SU-DHL-6 (cell line): Measurements from ENCODE around the gene NCAPG.

Experiments
- H2AFZ ChIP-seq: fragments of 200-600 bp; sonication (generic); 2 replicates; pipeline ENCODE4 v1.6.1; 2014; ENCODE audit warnings: low read depth, mild to moderate bottlenecking, moderate library complexity, mixed read lengths, antibody characterized with exemption, low read length; ENCODE audit not compliant: severe bottlenecking
- H3F3A ChIP-seq: fragments of 200-600 bp; shearing (Covaris generic); 2 replicates; pipeline ENCODE4 v1.6.0; 2016; ENCODE audit warnings: antibody characterized with exemption, mild to moderate bottlenecking; ENCODE audit not compliant: insufficient read depth
- H3K27ac ChIP-seq: fragments of 200-600 bp; sonication (generic); 2 replicates; pipeline ENCODE4 v1.5.1; 2016; ENCODE audit warnings: low read depth, mild to moderate bottlenecking, low read length, moderate library complexity, mixed read lengths
- H3K27me3 ChIP-seq: fragments of 200-600 bp; sonication (generic), shearing (Covaris generic); 2 replicates; pipeline ENCODE4 v1.6.0; 2014; ENCODE audit warnings: mild to moderate bottlenecking, low read length
- H3K36me3 ChIP-seq: fragments of 200-600 bp; sonication (generic); 2 replicates; pipeline ENCODE4 v1.6.1; 2014; ENCODE audit warnings: mild to moderate bottlenecking, low read length, mixed read lengths
- H3K4me2 ChIP-seq: fragments of 300-600, 200-600 bp; shearing (Covaris generic), sonication (generic); 2 replicates; pipeline ENCODE4 v1.6.0; 2014; ENCODE audit warnings: low read length, low read depth, mild to moderate bottlenecking; ENCODE audit not compliant: poor library complexity, severe bottlenecking
- H3K4me3 ChIP-seq: fragments of 200-600 bp; sonication (generic); 2 replicates; pipeline ENCODE4 v1.5.1; 2014; ENCODE audit warnings: antibody characterized with exemption, low read length, mild to moderate bottlenecking, mixed read lengths; ENCODE audit not compliant: insufficient read depth, poor library complexity, severe bottlenecking
- H3K79me2 ChIP-seq: fragments of 200-600 bp; sonication (generic); 2 replicates; pipeline ENCODE4 v1.6.1; 2014; ENCODE audit warnings: mild to moderate bottlenecking, low read length, moderate library complexity; ENCODE audit not compliant: insufficient read depth
- H3K9ac ChIP-seq: fragments of 200-600 bp; sonication (generic); 2 replicates; pipeline ENCODE4 v1.7.0; 2014; ENCODE audit warnings: mild to moderate bottlenecking, low read length
- H3K9me2 ChIP-seq: fragments of 200-600 bp; sonication (generic); replicated peaks from 2 replicates; pipeline ENCODE4 v1.6.1; 2014; ENCODE audit warnings: low read length; ENCODE audit not compliant: insufficient read depth
- H3K9me3 ChIP-seq: fragments of 200-600 bp; sonication (generic); 2 replicates; pipeline ENCODE4 v1.6.1; 2014; ENCODE audit warnings: low read length, mixed read lengths; ENCODE audit not compliant: insufficient read depth
- H4K20me1 ChIP-seq: fragments of 200-600 bp; sonication (generic); 2 replicates; pipeline ENCODE4 v1.6.1; 2014; ENCODE audit warnings: low read depth, mild to moderate bottlenecking, antibody characterized with exemption, low read length, moderate library complexity, mixed read lengths
- EZH2phosphoT487 ChIP-seq: fragments of 200-600 bp; sonication (generic), shearing (Covaris generic); conservative IDR thresholded peaks from 2 replicates; pipeline ENCODE4 v1.6.1; 2018; ENCODE audit warnings: mild to moderate bottlenecking, antibody characterized with exemption, low read length, moderate library complexity, mixed read lengths
- TF ChIP-seq, protein P1 (sequence below): fragments of 200-600 bp; sonication (generic); IDR thresholded peaks from one replicate; pipeline ENCODE4 v1.5.1; 2017; ENCODE audit warnings: antibody characterized with exemption, mild to moderate bottlenecking, low read length, moderate library complexity; ENCODE audit not compliant: insufficient read depth, poor library complexity, severe bottlenecking

NCAPG gene

DNA sequence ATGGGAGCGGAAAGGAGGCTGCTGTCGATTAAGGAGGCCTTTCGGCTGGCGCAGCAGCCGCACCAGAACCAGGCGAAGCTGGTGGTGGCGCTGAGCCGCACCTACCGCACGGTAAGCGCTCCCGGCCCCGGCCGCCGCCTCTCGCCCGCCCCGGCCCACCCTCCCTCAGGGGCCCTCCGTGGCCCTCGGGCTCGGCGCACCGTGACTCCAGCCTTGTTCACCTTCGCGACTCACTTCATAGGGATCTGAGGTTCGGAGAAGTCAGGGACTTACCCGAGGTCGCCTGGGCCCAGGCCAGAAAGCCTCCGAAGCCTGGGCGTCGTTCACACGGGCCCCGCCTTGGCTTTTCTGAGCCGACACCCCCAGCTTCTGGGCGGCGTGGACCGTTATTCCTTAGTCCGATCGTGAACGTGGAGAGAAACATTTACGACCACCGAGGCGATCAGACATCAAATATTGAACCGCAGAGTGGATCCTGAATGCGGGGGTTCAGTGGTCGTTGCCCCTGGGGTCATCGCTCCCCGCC, 362 bp downstream of the NCAPG start:
- no peak for TF ChIP-seq EZH2phosphoT487
- TF ChIP-seq, protein P1, sequence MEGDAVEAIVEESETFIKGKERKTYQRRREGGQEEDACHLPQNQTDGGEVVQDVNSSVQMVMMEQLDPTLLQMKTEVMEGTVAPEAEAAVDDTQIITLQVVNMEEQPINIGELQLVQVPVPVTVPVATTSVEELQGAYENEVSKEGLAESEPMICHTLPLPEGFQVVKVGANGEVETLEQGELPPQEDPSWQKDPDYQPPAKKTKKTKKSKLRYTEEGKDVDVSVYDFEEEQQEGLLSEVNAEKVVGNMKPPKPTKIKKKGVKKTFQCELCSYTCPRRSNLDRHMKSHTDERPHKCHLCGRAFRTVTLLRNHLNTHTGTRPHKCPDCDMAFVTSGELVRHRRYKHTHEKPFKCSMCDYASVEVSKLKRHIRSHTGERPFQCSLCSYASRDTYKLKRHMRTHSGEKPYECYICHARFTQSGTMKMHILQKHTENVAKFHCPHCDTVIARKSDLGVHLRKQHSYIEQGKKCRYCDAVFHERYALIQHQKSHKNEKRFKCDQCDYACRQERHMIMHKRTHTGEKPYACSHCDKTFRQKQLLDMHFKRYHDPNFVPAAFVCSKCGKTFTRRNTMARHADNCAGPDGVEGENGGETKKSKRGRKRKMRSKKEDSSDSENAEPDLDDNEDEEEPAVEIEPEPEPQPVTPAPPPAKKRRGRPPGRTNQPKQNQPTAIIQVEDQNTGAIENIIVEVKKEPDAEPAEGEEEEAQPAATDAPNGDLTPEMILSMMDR, result no peak

DNA sequence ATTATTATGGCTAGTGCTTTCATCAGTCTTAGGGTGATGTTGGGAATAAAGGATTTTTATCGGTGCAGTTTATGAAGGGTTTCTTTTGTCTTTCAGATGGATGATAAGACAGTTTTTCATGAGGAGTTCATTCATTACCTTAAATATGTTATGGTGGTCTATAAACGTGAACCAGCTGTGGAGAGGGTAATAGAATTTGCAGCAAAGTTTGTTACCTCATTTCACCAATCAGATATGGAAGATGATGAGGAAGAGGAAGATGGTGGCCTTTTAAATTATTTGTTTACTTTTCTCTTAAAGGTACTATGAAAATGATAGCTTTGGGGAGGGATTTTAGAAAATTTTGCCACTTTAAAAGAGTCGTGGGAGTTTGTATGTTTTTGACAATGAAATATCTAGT, 1.3 kb downstream of the NCAPG start:
- H3K27ac ChIP-seq, result peak overlapping the region; percentile 89; the same call in 1 of the 2 replicates
- H3K9ac ChIP-seq, result peak overlapping the region; percentile 96
- H3K79me2 ChIP-seq, result peaks cover 94% of the 10 kb centered on the region
- H3K9me2 ChIP-seq, result no peaks in the 10 kb centered on the region
- H2AFZ ChIP-seq, result no peak overlapping the region
- H3K9me3 ChIP-seq, result no peaks in the 10 kb centered on the region
- H3K4me3 ChIP-seq, result peak overlapping the region; percentile 93
- peaks cover 47% of the 10 kb centered on the region for H4K20me1 ChIP-seq
- TF ChIP-seq EZH2phosphoT487, result no peak
- TF ChIP-seq, protein P1, result no peak
- peaks cover 17% of the 10 kb centered on the region for H3F3A ChIP-seq
- peak overlapping the region; percentile 97 for H3K4me2 ChIP-seq
- no peaks in the 10 kb centered on the region for H3K27me3 ChIP-seq
- H3K36me3 ChIP-seq, result peaks cover 55% of the 10 kb centered on the region

More for the DNA sequence above, 362 bp downstream of the NCAPG start:
- H3K4me2 ChIP-seq, result peak overlapping the region; percentile 97
- peaks cover 55% of the 10 kb centered on the region for H3K36me3 ChIP-seq
- no peaks in the 10 kb centered on the region for H3K9me3 ChIP-seq
- peaks cover 17% of the 10 kb centered on the region for H3F3A ChIP-seq
- H3K9me2 ChIP-seq, result no peaks in the 10 kb centered on the region
- peak overlapping the region; percentile 9 for H2AFZ ChIP-seq
- H3K27ac ChIP-seq, result peak overlapping the region; percentile 89
- H3K9ac ChIP-seq, result peak overlapping the region; percentile 96
- no peaks in the 10 kb centered on the region for H3K27me3 ChIP-seq
- peaks cover 52% of the 10 kb centered on the region for H4K20me1 ChIP-seq
- H3K4me3 ChIP-seq, result peak overlapping the region; percentile 93
- peaks cover 94% of the 10 kb centered on the region for H3K79me2 ChIP-seq

- no peaks in the 10 kb centered on the region for H3K9me2 ChIP-seq
Measured at GRCh38 chr4:17812801-17813200, 2.0 kb downstream of the NCAPG start.

More at GRCh38 chr4:17812801-17813200, 2.0 kb downstream of the NCAPG start:
- Histone ChIP-seq H3K4me2 (peak overlapping the region; percentile 97), H4K20me1 (peaks cover 43% of the 10 kb centered on the region), H3K27ac (no peak overlapping the region), H3F3A (peaks cover 17% of the 10 kb centered on the region), H3K9ac (peak overlapping the region; percentile 96), H3K27me3 (no peaks in the 10 kb centered on the region), H3K36me3 (peaks cover 59% of the 10 kb centered on the region), H2AFZ (no peak overlapping the region), H3K9me3 (no peaks in the 10 kb centered on the region), H3K79me2 (peaks cover 94% of the 10 kb centered on the region), H3K4me3 (peak overlapping the region; percentile 93)
- no peak for TF ChIP-seq EZH2phosphoT487
- TF ChIP-seq, protein P1, result no peak
